ENCODE results near the gene CARD19.

CARD19 gene

DNA sequence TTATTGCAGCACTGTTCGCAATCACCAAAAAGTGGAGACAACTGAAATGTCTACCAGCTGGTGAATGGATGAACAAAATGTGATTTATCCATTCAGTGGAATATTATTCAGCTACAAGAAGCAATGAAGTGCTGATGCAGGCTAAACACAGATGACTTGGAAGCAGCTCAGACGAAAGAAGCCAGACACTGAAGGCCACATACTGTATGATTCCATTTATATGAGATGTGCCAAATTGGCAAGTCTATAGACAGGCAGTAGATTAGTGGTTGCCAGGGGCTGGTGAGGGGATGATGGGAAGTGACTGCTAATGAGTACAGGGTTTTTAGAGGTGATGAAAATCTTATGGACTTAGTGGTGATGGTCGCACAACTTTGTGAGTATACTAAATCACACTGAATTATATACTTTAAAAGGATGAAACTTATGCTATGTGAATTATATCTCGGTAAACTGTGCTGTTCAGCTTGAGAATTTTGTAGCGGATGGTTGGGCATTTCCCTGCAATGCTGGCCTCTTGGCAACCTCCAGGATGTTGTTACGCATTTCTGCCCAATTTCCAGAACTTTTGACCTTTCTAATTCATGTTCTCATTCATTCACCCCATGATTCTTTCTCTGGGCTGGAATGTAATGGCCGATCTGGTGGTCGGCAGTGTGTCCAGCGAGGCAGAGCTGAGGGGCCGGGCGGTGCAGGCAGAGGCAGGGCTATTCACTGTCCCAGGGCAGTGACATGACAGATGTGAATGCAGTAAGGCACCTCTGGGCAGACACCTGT lies 66.0 kb downstream of the CARD19 start:
- DNase-seq (ENCODE audit: low read depth) = no peak
